ENCODE measurements around the gene CRMP1. TPM values are rescaled to one million over a fixed set of nuclear protein-coding genes. Genes with fewer than 3 reads are reported as not detected.

CRMP1 gene
- total and polyA plus RNA-seq, 9 of the 15 experiments (the other 6 are each of a cell fraction or from before 2014, with no cell fraction given): 0.03 to 0.04 TPM; not detected in 7

GRCh38 chr4:5870701-5871100 lies 22.2 kb downstream of the CRMP1 start (continued):
- TF ChIP-seq ZFP30 (CRISPR knock-in tag; IDR thresholded peaks at IDR 0.05; ENCODE audit: borderline replicate concordance): no peak

GRCh38 chr4:5869966-5870619 lies 22.8 kb downstream of the CRMP1 start:
- H3K27ac ChIP-seq (ENCODE audit: extremely low read depth, low read depth, low read length): no peak overlapping the region
- no peaks in the 10 kb centered on the region for H4K20me1 ChIP-seq (replicated peaks; ENCODE audit: control insufficient read depth, insufficient read depth, low read length)
- H3K9ac ChIP-seq (ENCODE audit: insufficient read depth in 1 of 2, low read depth in 2 of 2, low read length in 2 of 2): no peak overlapping the region
- H3K9me3 ChIP-seq (replicated peaks; ENCODE audit: control insufficient read depth, insufficient read depth, low read depth, low read length): no peaks in the 10 kb centered on the region
- ChIA-PET POLR2A (interaction anchor here (0.6 to 0.9 kb wide), 4 partner anchors 12 to 457 kb away, joined by 3 read pairs; no protein-coding TSS in a partner anchor), CTCF (ENCODE audit: low intra/inter-chr PET ratio) (no interaction called here)
- WGBS (ENCODE audit: insufficient coverage, low coverage, missing lambda C conversion rate): under 1% methylated on average over 14 of the region's 14 CpGs
- H3K79me2 ChIP-seq (ENCODE audit: control insufficient read depth, insufficient read depth, low read length): no peaks in the 10 kb centered on the region
- no peaks in the 10 kb centered on the region for H3K9me1 ChIP-seq (ENCODE audit: control insufficient read depth, insufficient read depth, low read length)
- H3K36me3 ChIP-seq (ENCODE audit: control insufficient read depth, insufficient read depth, low read length): no peaks in the 10 kb centered on the region
- intact Hi-C loops (cut with micrococcal nuclease) (no loop called here), in situ Hi-C loops (cut with MboI) (no loop called here)
- H3K4me1 ChIP-seq (replicated peaks in 1 of 2; ENCODE audit: control insufficient read depth in 2 of 2, insufficient read depth in 2 of 2, low read length in 2 of 2): no peaks in the 10 kb centered on the region
- H3K4me2 ChIP-seq (ENCODE audit: insufficient read depth, low read length): no peak overlapping the region
- BruUV-seq (replicated peaks): no TSS peak
- H3K27me3 ChIP-seq (ENCODE audit: control insufficient read depth in 2 of 2, insufficient read depth in 2 of 2, low read length in 2 of 2): peaks cover 6 to 25% of the 10 kb centered on the region in 2 experiments; a peak in 3 of 5 replicates
- DNase-seq (ENCODE audit: extremely low read depth in 1 of 4, low spot score in 3 of 4) (no peak), FAIRE-seq (no peak), ATAC-seq (no peak)
- no peak overlapping the region for H2AFZ ChIP-seq (ENCODE audit: low read depth, low read length)
- H3K4me3 ChIP-seq: no peak overlapping the region
- TF ChIP-seq KDM1A (IDR thresholded peaks at IDR 0.05): no peak
- no peak for TF ChIP-seq CREBBP (IDR thresholded peaks at IDR 0.05; ENCODE audit: low read depth, low read length)
- no peak for TF ChIP-seq CHD2 (IDR thresholded peaks at IDR 0.05; ENCODE audit: low read depth, low read length)
- TF ChIP-seq RAD51 (IDR thresholded peaks at IDR 0.05; ENCODE audit: borderline replicate concordance, low read depth): no peak
- no peak for TF ChIP-seq ESRRB (CRISPR knock-in tag; IDR thresholded peaks at IDR 0.05; ENCODE audit: borderline replicate concordance)
- TF ChIP-seq ATF1 (CRISPR knock-in tag; IDR thresholded peaks at IDR 0.05): no peak
- no peak for TF ChIP-seq ATF1 (tag; IDR thresholded peaks at IDR 0.05)
